ENCODE results near the gene WWOX.

- TF ChIP-seq, protein P1, sequence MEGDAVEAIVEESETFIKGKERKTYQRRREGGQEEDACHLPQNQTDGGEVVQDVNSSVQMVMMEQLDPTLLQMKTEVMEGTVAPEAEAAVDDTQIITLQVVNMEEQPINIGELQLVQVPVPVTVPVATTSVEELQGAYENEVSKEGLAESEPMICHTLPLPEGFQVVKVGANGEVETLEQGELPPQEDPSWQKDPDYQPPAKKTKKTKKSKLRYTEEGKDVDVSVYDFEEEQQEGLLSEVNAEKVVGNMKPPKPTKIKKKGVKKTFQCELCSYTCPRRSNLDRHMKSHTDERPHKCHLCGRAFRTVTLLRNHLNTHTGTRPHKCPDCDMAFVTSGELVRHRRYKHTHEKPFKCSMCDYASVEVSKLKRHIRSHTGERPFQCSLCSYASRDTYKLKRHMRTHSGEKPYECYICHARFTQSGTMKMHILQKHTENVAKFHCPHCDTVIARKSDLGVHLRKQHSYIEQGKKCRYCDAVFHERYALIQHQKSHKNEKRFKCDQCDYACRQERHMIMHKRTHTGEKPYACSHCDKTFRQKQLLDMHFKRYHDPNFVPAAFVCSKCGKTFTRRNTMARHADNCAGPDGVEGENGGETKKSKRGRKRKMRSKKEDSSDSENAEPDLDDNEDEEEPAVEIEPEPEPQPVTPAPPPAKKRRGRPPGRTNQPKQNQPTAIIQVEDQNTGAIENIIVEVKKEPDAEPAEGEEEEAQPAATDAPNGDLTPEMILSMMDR (optimal IDR thresholded peaks at IDR 0.05 in 1 of 3, IDR thresholded peaks at IDR 0.05 in 1 of 3, conservative IDR thresholded peaks at IDR 0.05 in 1 of 3; ENCODE audit: extremely low read depth in 1 of 3, insufficient read depth in 2 of 3, low read length in 3 of 3): no peak
- TF ChIP-seq EZH2 (IDR thresholded peaks at IDR 0.05; ENCODE audit: low read length): no peak
Observed at GRCh38 chr16:78484509-78485058, 385.1 kb downstream of the WWOX start.

Data from keratinocyte (primary cell).